NCI-H69 (cell line): ENCODE data around the gene ATP8B4.

Source experiments
- DNase-seq: peaks from one replicate; lab custom pipeline; 2025; lab: John Stamatoyannopoulos, UW

The ATP8B4 gene

GRCh38 chr15:49857496-49858475, 261.2 kb downstream of the ATP8B4 start:
- DNase-seq, result no peak

- no peak for DNase-seq
Measured at GRCh38 chr15:49855917-49856637, 263.0 kb downstream of the ATP8B4 start.

GRCh38 chr15:49852756-49853155, 266.3 kb downstream of the ATP8B4 start:
- DNase-seq, result no peak

GRCh38 chr15:49848807-49849206, 270.2 kb downstream of the ATP8B4 start:
- DNase-seq, result no peak

- no peak for DNase-seq
Measured at GRCh38 chr15:49848282-49848724, 270.7 kb downstream of the ATP8B4 start.

- no peak for DNase-seq
Measured at GRCh38 chr15:49847423-49848281, 271.4 kb downstream of the ATP8B4 start.

GRCh38 chr15:49844390-49844789, 274.6 kb downstream of the ATP8B4 start:
- no peak for DNase-seq

GRCh38 chr15:49843725-49844124, 275.3 kb downstream of the ATP8B4 start:
- DNase-seq, result no peak

- no peak for DNase-seq
Measured at GRCh38 chr15:49842031-49842730, 276.9 kb downstream of the ATP8B4 start.

- peak; percentile 67 for DNase-seq
Measured at GRCh38 chr15:49832511-49832910, 286.5 kb downstream of the ATP8B4 start.

GRCh38 chr15:49831206-49831965, 287.6 kb downstream of the ATP8B4 start:
- DNase-seq, result no peak

GRCh38 chr15:49830391-49830790, 288.6 kb downstream of the ATP8B4 start:
- no peak for DNase-seq

- no peak for DNase-seq
Measured at GRCh38 chr15:49827311-49827710, 291.7 kb downstream of the ATP8B4 start.

- no peak for DNase-seq
Measured at GRCh38 chr15:49826640-49827234, 292.3 kb downstream of the ATP8B4 start.

GRCh38 chr15:49824775-49825099, 294.3 kb downstream of the ATP8B4 start:
- DNase-seq, result no peak

GRCh38 chr15:49823987-49824774, 294.9 kb downstream of the ATP8B4 start:
- no peak for DNase-seq

- no peak for DNase-seq
Measured at GRCh38 chr15:49817100-49817499, 301.9 kb downstream of the ATP8B4 start.

GRCh38 chr15:49815950-49816349, 303.1 kb downstream of the ATP8B4 start:
- DNase-seq, result no peak

GRCh38 chr15:49815526-49815925, 303.5 kb downstream of the ATP8B4 start:
- peak; percentile 30 for DNase-seq

GRCh38 chr15:49814709-49815108, 304.3 kb downstream of the ATP8B4 start:
- DNase-seq, result no peak
